NCI-H128 (cell line): Measurements from ENCODE around the gene PLCG1.

Experiments
- DNase-seq: peaks from one replicate; lab custom pipeline; 2025; ENCODE audit not compliant: unreplicated experiment; lab: John Stamatoyannopoulos, UW

The PLCG1 gene

DNA sequence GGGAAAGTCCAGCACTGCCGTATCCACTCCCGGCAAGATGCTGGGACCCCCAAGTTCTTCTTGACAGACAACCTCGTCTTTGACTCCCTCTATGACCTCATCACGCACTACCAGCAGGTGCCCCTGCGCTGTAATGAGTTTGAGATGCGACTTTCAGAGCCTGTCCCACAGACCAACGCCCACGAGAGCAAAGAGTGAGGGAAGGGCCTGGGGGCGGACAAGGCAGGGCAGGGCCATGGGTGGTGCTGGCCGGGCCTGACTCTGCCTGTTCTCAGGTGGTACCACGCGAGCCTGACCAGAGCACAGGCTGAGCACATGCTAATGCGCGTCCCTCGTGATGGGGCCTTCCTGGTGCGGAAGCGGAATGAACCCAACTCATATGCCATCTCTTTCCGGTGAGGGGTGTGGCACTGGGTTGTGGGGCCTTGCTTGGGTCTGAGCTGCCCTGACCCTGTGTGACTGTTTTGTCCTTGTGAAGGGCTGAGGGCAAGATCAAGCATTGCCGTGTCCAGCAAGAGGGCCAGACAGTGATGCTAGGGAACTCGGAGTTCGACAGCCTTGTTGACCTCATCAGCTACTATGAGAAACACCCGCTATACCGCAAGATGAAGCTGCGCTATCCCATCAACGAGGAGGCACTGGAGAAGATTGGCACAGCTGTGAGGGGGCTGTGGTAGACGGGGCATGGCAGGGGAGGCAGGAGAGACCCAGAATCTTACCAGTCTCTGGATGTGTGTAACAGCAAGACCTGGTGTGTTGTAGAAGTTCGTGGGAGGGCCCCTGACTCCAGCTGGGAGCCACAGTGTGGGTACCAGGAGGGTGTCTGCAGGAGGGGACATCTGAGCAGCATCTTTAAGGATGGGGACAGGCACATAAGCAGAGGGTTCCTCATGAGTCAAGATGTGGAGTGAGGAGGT, 29.1 kb downstream of the PLCG1 start:
- no peak for DNase-seq

DNA sequence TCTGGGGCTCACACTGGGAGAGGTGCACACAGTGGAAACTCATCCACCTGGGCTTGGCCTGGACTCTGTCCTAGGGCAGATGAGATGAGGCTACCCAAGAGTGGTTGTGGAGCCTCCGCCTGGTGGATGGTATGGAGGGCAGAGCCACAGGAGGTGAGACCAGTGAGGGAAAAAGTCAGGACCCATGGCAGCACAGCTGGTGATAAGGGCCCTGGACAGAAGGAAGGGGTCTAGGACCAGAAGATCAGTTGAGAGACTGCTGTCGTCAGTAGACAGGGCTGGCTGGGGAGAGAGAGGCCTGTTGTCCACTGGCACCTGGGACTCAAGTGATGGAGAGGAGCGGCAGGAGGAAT, 29.8 kb downstream of the PLCG1 start:
- DNase-seq: no peak

DNA sequence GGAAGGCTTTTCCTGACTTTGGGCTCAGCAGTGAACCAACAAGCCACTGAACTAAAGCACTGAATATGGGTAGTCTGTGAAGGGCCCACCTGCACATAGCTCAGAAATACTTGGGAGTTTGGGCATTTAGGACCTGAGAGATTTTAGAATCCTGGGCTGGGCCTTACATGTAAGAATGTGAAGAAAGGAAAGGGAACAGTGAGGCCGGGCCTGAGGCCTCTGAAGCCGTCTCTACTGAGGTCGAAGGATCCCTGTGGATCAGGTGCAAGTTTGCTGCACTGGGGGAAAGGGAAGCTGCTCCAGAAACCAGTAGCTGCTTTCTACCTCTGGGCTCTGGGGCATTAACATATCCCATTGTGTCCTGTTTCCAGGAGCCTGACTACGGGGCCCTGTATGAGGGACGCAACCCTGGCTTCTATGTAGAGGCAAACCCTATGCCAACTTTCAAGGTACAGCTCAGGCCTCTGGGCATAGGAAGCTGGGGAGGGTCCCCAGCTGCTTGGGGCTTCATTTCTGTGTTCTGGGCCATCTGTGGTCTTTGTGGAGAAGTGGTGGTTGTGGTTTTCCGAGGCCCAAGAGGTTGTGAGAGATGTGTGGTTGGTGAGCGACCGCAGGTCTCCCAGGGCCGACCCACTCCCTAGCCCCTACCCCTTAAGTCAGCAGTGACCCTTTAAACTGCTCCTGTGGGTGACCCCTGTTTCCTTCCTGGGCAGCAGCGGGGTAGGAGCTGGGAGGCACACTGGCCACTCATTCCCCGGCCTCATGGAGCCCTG, 30.3 kb downstream of the PLCG1 start:
- DNase-seq: no peak

DNA sequence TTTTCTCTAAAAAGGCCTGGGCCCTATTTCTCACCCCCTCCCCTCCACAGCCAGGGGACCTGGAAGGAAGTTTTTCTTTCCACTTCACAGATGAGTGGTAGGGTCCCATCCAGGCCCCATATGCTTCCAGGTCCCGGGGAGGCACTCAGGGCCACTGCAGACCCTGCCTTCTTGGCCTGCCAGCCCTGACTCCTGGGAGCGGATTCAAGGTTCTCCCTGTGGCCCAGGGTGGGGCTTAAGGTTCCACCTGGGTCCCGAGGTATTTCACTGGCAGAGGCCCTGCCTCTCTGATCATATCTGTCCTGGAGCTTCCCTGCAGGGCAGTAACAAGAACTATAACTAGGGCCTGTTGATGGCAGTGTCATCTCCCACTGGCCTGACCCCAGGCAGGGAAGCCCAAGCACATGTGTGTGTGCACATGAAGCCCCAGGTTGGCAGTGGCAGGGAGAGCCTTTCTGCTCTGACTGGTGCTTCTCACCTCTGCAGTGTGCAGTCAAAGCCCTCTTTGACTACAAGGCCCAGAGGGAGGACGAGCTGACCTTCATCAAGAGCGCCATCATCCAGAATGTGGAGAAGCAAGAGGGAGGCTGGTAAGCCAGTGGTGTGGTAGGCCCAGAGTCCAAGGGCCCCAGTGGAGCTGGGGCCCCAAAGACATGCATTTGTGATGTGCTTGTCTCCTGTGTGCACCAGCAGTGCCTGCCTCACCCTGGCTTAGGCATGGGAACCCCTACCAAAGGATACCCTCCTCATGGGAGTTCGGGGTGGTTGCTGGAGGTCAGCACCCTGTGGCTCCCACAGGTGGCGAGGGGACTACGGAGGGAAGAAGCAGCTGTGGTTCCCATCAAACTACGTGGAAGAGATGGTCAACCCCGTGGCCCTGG, 31.2 kb downstream of the PLCG1 start:
- no peak for DNase-seq

DNA sequence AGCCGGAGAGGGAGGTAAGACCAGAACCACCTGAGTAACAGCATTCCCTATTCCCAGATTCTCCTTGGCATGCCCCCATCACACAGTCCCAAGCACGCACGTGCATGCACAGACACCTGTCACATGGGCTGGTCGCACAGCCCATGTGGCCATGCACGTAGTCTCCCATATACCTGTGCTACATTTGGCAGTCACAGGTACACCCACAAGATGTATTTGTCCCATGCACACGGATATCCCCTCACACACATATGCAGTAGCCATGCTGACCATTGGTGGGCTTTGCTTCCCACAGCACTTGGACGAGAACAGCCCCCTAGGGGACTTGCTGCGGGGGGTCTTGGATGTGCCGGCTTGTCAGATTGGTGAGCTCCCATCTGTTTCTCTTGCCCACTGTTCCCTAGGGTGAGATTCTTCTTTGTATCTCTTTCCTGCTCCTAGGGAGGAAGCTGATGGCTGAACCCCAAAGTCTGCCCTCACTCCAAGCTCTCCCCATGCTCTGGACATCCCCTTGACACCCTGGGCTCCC, 31.9 kb downstream of the PLCG1 start:
- DNase-seq: no peak

DNA sequence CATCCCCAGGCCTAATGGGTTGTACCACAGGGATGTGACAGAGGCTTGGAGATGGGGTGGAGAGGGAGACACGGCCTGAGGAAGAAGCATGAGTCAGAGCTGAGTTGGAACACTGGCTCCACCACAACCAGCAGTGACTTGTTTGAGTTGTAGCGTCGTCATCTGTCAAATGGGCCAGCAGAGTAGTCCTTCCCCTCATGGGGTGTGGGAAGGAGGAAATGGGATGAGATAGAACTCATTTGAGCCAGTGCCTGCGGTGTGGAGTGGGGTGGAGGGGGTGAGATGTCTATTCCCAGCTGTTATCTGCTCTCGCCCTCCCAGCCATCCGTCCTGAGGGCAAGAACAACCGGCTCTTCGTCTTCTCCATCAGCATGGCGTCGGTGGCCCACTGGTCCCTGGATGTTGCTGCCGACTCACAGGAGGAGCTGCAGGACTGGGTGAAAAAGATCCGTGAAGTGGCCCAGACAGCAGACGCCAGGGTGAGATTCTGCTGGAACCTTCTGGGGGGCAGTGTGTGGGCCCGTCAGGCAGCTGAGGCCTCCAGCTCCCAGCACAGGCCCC, 32.5 kb downstream of the PLCG1 start:
- no peak for DNase-seq

DNA sequence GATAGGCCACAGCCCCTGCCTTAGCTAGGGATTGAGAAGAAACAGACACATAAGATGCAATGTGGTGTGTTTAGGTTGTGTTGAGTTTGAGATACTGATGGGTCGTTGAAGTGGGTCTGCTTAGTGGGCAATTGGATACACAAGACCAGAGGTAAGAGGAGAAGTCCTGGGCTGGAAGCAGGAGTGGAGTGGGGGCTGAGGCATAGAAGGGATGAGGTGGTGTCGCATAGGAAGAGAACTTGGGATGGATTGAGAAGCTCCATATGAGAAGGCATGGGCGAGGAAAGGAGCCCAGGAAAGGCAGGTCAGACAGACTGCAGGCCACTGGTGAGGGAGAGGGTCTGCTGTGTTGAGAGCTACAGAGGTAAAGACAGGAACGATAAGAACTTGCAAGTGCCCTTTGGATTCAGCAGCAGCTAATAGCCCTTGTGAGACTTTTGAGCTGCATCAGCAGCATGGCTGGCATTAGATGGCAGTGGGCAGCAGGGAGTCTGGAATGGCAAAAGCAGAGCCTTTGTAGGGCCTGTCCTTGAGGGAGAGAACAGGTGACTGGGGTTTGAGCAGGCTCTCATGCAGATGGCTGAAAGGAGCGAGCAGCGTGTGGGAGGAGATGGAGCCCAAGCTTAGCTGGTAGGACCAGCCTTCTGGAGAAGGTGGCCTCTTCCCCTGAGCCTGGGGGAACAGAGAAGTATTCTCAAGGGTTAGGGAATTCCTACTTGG, 33.2 kb downstream of the PLCG1 start:
- DNase-seq: no peak

DNA sequence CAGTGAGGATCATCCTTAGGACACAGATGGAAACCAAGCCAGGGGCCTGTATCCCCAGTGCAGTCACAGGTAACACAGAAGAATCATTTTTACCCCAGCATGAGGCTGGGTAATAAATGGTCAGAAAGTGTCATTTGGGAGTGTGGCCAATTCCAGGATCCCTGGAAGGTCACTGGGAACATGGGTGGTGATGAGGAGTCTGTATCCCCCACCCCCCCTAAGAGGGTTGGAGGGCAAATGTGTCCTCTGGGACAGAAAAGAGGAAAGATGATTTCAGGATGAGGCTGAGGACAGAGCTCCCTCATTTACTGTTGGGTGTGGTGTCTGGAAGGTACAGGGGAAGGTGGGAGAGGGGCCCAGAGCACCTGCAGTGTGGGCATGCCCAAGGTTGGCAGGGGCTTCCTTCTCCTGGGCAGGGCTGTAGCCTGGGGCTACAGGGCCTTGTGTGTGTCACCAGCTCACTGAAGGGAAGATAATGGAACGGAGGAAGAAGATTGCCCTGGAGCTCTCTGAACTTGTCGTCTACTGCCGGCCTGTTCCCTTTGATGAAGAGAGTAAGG, 34.5 kb downstream of the PLCG1 start:
- no peak for DNase-seq

DNA sequence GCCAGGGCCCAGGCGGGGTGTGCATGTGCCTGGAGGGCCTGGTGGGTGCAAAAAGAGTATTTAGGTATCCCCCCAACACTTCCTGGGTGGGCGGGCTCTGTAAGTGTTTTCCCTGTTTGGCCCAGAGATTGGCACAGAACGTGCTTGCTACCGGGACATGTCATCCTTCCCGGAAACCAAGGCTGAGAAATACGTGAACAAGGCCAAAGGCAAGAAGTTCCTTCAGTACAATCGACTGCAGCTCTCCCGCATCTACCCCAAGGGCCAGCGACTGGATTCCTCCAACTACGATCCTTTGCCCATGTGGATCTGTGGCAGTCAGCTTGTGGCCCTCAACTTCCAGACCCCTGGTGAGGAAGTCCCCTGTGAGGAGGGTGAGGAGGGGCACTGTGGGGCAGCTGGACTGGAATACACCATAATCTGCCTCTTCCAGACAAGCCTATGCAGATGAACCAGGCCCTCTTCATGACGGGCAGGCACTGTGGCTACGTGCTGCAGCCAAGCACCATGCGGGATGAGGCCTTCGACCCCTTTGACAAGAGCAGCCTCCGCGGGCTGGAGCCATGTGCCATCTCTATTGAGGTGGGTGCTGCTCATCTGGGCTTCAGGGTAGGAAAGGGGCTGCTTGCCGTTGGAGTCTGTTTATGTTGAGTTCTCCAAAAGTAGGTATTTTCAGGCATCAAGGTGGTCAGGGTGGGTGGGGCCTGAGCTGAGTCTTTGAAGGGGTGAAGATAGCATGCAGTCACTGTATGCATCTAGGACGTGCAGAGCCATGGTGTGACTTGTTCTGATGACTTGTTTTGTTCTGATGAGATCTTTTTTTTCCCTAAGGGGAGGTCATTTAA, 35.2 kb downstream of the PLCG1 start:
- no peak for DNase-seq

DNA sequence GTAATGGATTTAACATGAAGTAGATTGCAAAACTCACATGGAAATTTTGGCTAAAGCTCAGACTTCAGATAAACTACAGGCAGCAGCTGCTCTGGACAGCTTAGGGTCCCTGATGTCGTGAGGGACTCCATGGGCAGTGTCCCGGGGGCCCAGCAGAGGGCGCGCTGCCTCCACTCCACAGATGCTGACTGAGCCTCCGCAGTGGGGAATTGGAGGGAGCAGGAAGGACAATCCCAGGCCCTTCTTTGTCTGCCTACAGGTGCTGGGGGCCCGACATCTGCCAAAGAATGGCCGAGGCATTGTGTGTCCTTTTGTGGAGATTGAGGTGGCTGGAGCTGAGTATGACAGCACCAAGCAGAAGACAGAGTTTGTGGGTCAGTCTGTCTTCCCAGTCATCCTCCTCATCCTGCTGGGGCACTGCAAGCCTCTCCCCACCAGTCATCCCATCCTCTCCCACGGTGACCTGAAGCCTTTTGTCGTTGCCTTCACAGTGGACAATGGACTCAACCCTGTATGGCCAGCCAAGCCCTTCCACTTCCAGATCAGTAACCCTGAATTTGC, 35.9 kb downstream of the PLCG1 start:
- peak; percentile 19 for DNase-seq

DNA sequence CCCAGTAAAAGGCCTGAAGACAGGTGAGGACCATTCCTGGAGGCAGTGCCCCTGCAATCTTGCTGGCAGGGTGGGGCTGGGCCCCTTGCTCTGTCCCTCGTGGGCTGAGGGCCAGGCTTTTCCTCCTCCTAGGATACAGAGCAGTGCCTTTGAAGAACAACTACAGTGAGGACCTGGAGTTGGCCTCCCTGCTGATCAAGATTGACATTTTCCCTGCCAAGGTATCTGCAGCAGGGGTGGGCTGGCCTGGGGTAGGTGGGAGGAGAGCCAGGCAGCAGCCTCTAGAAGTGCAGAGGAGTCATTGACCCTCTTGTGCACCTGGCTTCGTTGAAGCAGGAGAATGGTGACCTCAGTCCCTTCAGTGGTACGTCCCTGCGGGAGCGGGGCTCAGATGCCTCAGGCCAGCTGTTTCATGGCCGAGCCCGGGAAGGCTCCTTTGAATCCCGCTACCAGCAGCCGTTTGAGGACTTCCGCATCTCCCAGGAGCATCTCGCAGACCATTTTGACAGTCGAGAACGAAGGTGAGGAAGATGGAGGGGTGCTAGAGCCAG, 36.5 kb downstream of the PLCG1 start:
- DNase-seq: no peak

DNA sequence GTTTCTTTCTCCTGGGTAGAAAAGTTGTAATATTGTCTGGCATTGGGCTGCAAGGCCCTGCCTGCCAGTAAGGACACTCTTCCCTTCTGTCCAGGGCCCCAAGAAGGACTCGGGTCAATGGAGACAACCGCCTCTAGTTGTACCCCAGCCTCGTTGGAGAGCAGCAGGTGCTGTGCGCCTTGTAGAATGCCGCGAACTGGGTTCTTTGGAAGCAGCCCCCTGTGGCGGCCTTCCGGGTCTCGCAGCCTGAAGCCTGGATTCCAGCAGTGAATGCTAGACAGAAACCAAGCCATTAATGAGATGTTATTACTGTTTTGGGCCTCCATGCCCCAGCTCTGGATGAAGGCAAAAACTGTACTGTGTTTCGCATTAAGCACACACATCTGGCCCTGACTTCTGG, 37.0 kb downstream of the PLCG1 start:
- no peak for DNase-seq

DNA sequence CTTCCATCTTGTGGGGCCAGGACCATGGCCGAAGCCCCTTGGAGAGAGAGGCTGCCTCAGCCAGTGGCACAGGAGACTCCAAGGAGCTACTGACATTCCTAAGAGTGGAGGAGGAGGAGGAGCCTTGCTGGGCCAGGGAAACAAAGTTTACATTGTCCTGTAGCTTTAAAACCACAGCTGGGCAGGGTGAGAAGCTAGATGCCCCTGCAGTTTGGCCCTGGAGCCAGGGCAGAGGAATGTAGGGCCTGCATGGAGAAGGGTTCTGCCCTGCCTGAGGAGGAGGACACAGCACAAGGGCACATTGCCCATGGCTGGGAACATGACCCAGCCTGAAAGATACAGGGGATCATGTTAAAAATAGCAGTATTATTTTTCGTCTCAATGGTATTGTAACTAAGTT, 37.4 kb downstream of the PLCG1 start:
- DNase-seq: no peak

DNA sequence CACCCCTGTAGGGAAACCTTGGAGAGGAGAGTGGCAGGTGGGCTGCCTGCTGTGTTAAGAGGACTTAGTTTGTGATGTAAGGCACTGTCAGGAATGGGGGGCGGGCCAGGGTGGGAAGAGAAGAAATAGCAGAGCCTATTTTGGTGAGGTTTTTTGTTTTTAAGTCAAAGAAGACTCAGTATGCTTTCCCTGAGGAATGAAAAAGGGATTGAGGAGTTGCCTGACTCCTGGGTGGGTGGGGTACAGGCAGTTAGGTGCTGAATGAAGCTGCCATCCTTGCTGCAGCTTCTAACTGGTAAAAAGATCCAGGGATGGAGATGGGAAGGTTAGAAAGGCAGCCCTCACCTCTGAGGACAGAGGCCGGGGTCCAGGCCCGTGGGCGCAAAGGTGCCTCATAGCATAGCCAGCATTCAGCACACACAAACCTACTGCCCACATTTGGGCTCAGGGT, 37.9 kb downstream of the PLCG1 start:
- DNase-seq: no peak

DNA sequence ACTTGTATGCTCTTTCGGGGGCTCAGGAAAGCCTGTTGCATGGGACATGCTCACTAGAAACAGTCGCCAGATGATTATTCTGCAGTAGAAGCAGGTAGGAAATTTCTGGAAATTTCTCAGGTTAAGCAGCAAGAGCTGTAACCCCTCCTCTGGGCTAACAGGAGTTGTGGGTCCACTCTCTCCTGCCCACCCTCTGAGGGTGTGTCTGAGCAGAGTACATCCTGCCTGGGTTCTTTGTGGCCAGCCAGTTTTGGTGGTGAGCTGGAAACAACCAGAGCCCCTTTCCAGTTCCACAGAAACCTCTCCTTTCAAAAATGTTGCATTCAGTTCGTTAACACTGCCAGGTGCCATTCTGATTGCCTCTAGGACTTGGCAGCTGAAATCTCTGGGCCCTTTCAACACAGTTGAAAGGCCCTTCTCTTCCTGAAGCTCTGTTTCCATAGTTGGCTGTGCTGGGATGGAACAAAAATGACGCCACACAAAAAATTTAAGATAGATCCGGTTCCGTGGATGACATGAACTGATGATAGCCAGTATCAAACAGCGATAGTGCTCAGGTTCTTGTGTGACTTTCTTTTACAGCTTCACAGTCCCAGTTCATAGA, 38.5 kb downstream of the PLCG1 start:
- DNase-seq: no peak

DNA sequence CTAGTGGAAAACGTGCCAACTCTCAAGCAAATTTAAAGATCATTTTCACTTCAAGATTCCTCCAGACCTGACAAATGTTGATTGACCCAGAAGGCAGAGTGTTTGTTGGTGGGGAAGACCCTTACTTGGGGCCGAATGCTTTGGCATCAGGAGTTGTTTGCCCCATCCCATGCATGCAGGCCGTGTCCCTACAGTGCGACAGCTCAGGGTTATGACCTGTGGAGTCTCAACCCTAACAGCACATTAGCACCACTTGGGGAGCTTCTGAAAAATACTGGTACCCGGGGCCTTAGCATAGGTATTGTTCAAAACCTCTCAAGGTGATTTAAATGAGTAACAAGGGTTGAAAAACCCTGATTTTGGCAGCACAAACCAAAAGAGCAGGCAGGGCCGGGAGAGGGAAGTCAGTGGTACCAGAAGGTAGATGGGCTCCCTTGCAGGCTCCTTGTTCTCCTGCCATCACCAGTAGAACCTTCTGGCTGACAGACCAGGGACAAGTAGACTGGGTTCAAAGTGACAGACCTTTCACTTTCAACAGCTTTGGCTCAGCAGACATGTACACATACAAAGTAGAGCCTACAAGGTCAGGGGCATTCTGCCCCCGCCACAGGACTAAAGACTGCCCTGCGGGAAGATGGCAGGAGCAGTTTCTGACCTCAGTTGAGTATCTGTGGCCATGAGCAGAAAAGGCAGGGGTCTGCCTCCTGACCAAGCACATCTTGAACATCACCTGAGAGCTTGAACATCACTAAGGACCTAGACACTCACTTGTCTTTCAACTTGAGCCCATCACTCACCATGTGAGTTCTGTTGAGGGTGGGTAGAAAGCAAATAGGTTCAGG, 39.6 kb downstream of the PLCG1 start:
- no peak for DNase-seq

DNA sequence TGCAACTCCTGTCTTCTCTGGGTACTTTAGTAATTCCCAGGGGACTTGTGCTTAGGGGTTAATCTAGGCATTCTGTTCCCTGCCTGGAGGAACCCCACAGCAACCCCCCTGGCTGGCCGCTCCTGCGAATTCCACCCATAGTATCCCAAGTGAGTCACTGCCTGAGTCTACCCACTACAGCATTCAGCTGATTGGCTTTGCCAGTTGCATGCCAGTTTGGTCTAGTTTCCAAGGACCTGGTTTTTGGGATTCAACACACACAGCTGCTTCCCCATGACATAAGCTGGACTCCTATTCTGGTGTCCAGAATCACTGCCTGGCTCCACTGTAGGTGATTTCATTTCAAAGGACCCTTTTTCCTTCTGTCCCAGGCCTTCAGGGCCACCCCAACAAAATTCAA, 40.3 kb downstream of the PLCG1 start:
- no peak for DNase-seq
